ENCODE results near the gene ERC2.
"Not testable (repeated sequence)": the region's sequence is repeated elsewhere in the genome, so short reads cannot be mapped to it uniquely, and the experiment has no call there.

Gene ERC2

GRCh38 chr3:56275120-56275519, 193.1 kb downstream of the ERC2 start:
- H2AFZ ChIP-seq (ENCODE audit: low read length) = no peak overlapping the region
- no peaks in the 10 kb centered on the region for H3F3A ChIP-seq (ENCODE audit: low read depth)
- TF ChIP-seq EZH2phosphoT487 (IDR thresholded peaks at IDR 0.05; ENCODE audit: borderline replicate concordance) = no peak
- TF ChIP-seq CTCF (conservative IDR thresholded peaks at IDR 0.05; ENCODE audit: low read length) = no peak
- no peak overlapping the region for H3K4me3 ChIP-seq (ENCODE audit: low read length, poor library complexity, severe bottlenecking)
- no peaks in the 10 kb centered on the region for H3K9me2 ChIP-seq (replicated peaks; ENCODE audit: low read depth, low read length)
- H3K79me2 ChIP-seq (ENCODE audit: insufficient read depth, low read length) = no peaks in the 10 kb centered on the region
- H3K4me1 ChIP-seq (ENCODE audit: insufficient read depth, low read length, poor library complexity, severe bottlenecking) = no peaks in the 10 kb centered on the region
- H3K27me3 ChIP-seq (ENCODE audit: insufficient read depth, low read length, poor library complexity, severe bottlenecking) = no peaks in the 10 kb centered on the region
- H3K9me3 ChIP-seq (ENCODE audit: insufficient read depth, low read depth, low read length) = no peaks in the 10 kb centered on the region
- no peak overlapping the region for H3K9ac ChIP-seq (ENCODE audit: low read depth, low read length, poor library complexity, severe bottlenecking)
- no peaks in the 10 kb centered on the region for H4K20me1 ChIP-seq (ENCODE audit: insufficient read depth, low read length, poor library complexity, severe bottlenecking)
- H3K36me3 ChIP-seq (ENCODE audit: insufficient read depth, low read length) = no peaks in the 10 kb centered on the region
- H3K4me2 ChIP-seq (ENCODE audit: low read depth, low read length, poor library complexity, severe bottlenecking) = no peak overlapping the region

GRCh38 chr3:56269755-56270535, 198.3 kb downstream of the ERC2 start:
- no peak overlapping the region for H2AFZ ChIP-seq (ENCODE audit: low read length)
- TF ChIP-seq EZH2phosphoT487 (IDR thresholded peaks at IDR 0.05; ENCODE audit: borderline replicate concordance) (no peak), CTCF (conservative IDR thresholded peaks at IDR 0.05; ENCODE audit: low read length) (no peak)
- no peak overlapping the region for H3K4me2 ChIP-seq (ENCODE audit: low read depth, low read length, poor library complexity, severe bottlenecking)
- no peaks in the 10 kb centered on the region for H3K9me2 ChIP-seq (replicated peaks; ENCODE audit: low read depth, low read length)
- H3F3A ChIP-seq (ENCODE audit: low read depth) = no peaks in the 10 kb centered on the region
- no peaks in the 10 kb centered on the region for H3K4me1 ChIP-seq (ENCODE audit: insufficient read depth, low read length, poor library complexity, severe bottlenecking)
- H3K4me3 ChIP-seq (ENCODE audit: low read length, poor library complexity, severe bottlenecking) = no peak overlapping the region
- no peaks in the 10 kb centered on the region for H4K20me1 ChIP-seq (ENCODE audit: insufficient read depth, low read length, poor library complexity, severe bottlenecking)
- no peaks in the 10 kb centered on the region for H3K36me3 ChIP-seq (ENCODE audit: insufficient read depth, low read length)
- no peaks in the 10 kb centered on the region for H3K27me3 ChIP-seq (ENCODE audit: insufficient read depth, low read length, poor library complexity, severe bottlenecking)
- no peaks in the 10 kb centered on the region for H3K79me2 ChIP-seq (ENCODE audit: insufficient read depth, low read length)
- H3K9ac ChIP-seq (ENCODE audit: low read depth, low read length, poor library complexity, severe bottlenecking) = no peak overlapping the region
- H3K9me3 ChIP-seq (ENCODE audit: insufficient read depth, low read depth, low read length) = no peaks in the 10 kb centered on the region

- H3F3A ChIP-seq (ENCODE audit: low read depth) = no peaks in the 10 kb centered on the region
- no peaks in the 10 kb centered on the region for H3K9me2 ChIP-seq (replicated peaks; ENCODE audit: low read depth, low read length)
- no peak overlapping the region for H3K4me3 ChIP-seq (ENCODE audit: low read length, poor library complexity, severe bottlenecking)
- no peaks in the 10 kb centered on the region for H3K4me1 ChIP-seq (ENCODE audit: insufficient read depth, low read length, poor library complexity, severe bottlenecking)
- no peaks in the 10 kb centered on the region for H3K27me3 ChIP-seq (ENCODE audit: insufficient read depth, low read length, poor library complexity, severe bottlenecking)
- H3K79me2 ChIP-seq (ENCODE audit: insufficient read depth, low read length) = no peaks in the 10 kb centered on the region
- H3K36me3 ChIP-seq (ENCODE audit: insufficient read depth, low read length) = no peaks in the 10 kb centered on the region
- H3K9me3 ChIP-seq (ENCODE audit: insufficient read depth, low read depth, low read length) = no peaks in the 10 kb centered on the region
- H4K20me1 ChIP-seq (ENCODE audit: insufficient read depth, low read length, poor library complexity, severe bottlenecking) = no peaks in the 10 kb centered on the region
- TF ChIP-seq CTCF (conservative IDR thresholded peaks at IDR 0.05; ENCODE audit: low read length) (no peak), EZH2phosphoT487 (IDR thresholded peaks at IDR 0.05; ENCODE audit: borderline replicate concordance) (no peak)
- H3K9ac ChIP-seq (ENCODE audit: low read depth, low read length, poor library complexity, severe bottlenecking) = no peak overlapping the region
- H3K4me2 ChIP-seq (ENCODE audit: low read depth, low read length, poor library complexity, severe bottlenecking) = no peak overlapping the region
- no peak overlapping the region for H2AFZ ChIP-seq (ENCODE audit: low read length)
Measured at GRCh38 chr3:56268616-56269383, 199.5 kb downstream of the ERC2 start.

- not testable (repeated sequence) for H4K20me1 ChIP-seq (ENCODE audit: insufficient read depth, low read length, poor library complexity, severe bottlenecking); H3K79me2 ChIP-seq (ENCODE audit: insufficient read depth, low read length); H3K9me2 ChIP-seq (replicated peaks; ENCODE audit: low read depth, low read length); H3K36me3 ChIP-seq (ENCODE audit: insufficient read depth, low read length); H3K4me3 ChIP-seq (ENCODE audit: low read length, poor library complexity, severe bottlenecking); H3K4me1 ChIP-seq (ENCODE audit: insufficient read depth, low read length, poor library complexity, severe bottlenecking); H3K9me3 ChIP-seq (ENCODE audit: insufficient read depth, low read depth, low read length); H3K27me3 ChIP-seq (ENCODE audit: insufficient read depth, low read length, poor library complexity, severe bottlenecking); H3K4me2 ChIP-seq (ENCODE audit: low read depth, low read length, poor library complexity, severe bottlenecking); H3F3A ChIP-seq (ENCODE audit: low read depth); H2AFZ ChIP-seq (ENCODE audit: low read length); H3K9ac ChIP-seq (ENCODE audit: low read depth, low read length, poor library complexity, severe bottlenecking)
Measured at GRCh38 chr3:56261852-56262251, 206.4 kb downstream of the ERC2 start.
